NCI-H2107 treated with DMSO at 0.1 percent for 48 hours (cell line): Measurements from ENCODE around the gene LVRN.
"Not testable (repeated sequence)": the region's sequence is repeated elsewhere in the genome, so short reads cannot be mapped to it uniquely, and the experiment has no call there.

Experiments
- DNase-seq: peaks from one replicate; lab custom pipeline; 2025; ENCODE audit not compliant: unreplicated experiment; lab: John Stamatoyannopoulos, UW

The LVRN gene

DNA sequence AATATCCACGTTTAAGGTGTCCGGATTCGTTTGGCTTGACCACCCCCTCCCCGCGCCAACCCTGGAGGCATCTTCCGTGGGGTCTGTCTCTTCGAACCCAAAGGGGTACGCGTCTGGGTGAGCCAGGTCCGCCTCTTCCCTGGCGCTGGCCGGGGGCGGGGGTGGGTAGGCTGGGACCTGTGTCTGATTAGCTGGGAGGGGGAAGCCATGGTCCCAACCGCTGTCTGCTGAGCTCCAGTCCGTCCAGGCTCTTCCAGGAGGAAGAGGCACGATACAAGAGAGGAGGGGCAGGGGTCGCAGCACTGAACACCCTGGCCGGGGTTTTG lies at the start of gene LVRN:
Gene LVRN (plus strand): TSS at position 237 of the 326 bp plus-strand sequence. CDS start 143 bp downstream, outside the sequence.
- DNase-seq: no peak

DNA sequence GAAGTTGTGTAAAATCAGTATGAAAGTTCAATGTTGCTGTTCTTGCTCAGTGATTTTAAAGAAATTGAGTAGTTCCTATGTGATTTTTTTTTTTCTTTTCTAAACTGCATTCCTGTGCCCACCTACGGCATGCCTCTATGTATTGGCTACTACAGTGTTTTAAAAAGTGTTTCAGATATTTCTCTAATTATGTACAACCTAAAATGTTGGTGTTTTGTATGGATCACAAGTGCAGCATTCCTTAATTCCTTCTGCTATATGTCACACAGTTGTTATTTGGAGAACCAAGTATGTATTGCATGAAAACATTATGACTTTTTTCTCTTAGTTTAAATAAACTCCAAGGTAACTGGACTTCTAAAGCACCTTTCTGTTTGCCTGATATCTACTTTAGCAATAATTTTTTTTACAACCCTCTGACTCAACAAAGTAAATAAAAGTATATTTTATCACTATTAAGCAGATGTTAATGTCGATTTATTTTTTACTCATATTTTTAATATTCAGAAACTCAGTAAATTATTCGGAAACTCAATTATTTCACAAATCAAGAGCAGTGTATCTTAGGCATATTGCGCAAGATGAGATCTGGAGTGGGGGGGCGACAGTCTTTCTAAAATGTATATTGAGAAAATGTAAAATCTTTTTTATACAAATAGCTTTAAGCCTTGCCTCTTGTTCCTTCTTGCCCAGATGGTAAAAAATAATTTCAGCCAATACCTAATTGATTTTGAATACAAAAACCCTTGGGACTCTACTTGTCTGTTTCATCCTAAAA lies 48.5 kb upstream of the LVRN start:
- DNase-seq: not testable (repeated sequence)

- DNase-seq: no peak
Observed at GRCh38 chr5:115920171-115920725, 42.0 kb upstream of the LVRN start.

GRCh38 chr5:115928578-115929407 lies 33.5 kb upstream of the LVRN start:
- DNase-seq: not testable (repeated sequence)

GRCh38 chr5:115930171-115930570 lies 32.1 kb upstream of the LVRN start:
- not testable (repeated sequence) for DNase-seq

- no peak for DNase-seq
Observed at GRCh38 chr5:115930630-115931337, 31.5 kb upstream of the LVRN start.

DNA sequence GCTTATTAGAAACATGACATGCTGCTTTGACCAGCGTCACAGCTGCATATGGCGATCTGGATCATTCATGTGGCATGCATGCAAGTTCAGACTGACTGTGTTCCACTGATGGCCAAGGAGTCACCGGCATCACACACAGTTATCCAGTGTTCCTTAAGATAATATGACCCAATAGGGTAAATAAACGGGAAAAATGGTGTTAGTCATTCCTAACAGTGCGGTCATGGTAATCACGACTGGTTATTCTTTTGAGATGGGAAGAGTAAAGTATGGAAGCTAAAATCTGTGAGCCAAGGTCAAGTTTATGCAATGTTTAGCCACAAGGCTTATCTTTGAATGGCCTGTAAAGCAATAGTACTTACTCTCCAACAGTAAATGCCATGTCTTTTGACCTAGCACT lies 29.3 kb upstream of the LVRN start:
- DNase-seq: no peak

GRCh38 chr5:115934388-115934974 lies 27.8 kb upstream of the LVRN start:
- DNase-seq: no peak

- no peak for DNase-seq
Observed at GRCh38 chr5:115936031-115936430, 26.2 kb upstream of the LVRN start.

- DNase-seq: no peak
Observed at GRCh38 chr5:115939059-115939458, 23.2 kb upstream of the LVRN start.

DNA sequence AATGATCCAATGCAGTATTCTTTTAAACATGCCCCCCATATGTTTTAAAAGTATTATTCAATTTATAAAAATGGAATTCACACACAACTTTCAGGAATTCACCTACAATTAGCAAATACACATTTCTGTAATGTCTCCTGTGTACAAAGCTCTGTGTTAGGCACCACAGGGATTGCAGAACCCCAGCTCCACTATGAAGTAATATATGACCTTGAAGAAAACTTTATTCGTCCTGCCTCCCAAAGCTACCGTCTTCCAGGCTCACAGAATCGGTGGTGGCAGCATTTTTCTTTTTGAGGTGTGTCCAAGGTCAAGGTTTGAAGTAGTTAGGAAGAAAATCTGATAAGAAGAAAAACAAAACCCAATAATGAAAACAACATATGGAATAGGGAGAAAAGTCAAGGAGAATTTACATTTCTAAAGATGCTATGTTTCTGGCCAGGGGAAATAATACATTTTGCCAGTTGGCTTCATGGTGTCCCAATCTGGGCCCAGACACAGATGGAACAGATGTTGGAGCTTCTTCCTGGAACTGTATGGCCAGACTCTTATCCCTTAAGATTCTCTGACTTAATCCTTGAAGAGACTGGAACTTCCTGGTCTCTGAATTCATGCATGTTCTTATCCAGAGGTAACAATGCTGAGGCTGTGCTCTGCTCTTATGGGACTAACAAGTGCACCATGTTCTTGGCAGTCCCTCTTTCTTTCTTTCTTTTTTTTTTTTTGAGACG lies 22.0 kb upstream of the LVRN start:
- no peak for DNase-seq

- no peak for DNase-seq
Observed at GRCh38 chr5:115941051-115941675, 21.1 kb upstream of the LVRN start.

DNA sequence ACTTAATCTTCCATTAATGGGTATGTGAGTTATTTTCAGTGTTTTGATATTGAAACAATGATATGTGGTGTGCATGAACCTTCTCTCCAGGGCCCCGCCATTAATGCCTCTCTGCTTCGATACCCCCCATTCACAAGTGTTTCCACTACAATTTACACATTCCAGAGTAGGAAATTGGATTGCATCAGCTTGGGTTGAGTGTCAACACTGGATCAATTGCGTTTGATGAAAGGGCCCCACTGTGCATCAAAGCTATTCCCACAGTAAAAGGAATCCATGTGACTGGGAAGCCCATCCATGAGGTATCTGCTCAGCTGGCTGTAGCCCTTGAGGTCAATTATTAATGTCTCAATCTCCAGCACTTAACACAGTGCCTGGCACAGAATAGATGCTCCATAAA lies 17.8 kb upstream of the LVRN start:
- no peak for DNase-seq

DNA sequence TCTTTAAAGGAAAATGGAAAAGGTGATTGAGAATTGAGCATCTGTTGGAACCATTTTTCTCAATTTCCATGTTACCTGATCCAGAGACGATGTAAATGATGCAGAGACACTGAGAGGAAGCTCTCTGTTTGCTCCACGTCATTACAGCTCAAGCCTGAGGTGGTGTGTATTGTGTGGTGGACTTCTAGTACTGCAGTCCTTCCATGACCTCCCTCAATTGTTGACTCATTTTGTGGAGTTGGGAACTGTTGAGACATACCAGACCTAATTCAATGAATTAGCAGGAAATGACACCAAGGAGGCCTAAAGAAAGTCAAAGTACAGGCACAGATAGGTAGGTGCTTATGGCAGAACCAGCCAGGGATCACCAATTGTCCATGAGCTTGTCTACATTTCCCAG lies 15.6 kb upstream of the LVRN start:
- DNase-seq: no peak

DNA sequence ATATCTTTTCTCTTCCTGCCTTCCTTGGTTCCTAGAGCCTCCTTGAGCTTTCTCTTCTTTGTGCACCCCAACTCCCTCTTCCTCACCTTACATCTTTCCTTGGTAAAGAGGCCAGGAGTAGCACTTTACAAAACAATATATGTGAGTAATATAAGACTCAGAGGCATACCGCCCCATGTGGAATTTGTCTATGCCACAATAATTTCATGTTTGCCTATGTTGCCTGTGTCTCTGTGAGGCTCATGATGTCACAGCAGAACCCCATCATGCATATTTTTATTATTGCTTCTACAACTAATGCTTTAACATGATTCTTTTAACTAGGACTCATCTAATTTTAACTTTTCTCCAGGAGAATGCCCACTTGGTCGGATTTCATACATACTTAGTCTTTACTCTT lies 15.0 kb upstream of the LVRN start:
- DNase-seq: no peak

DNA sequence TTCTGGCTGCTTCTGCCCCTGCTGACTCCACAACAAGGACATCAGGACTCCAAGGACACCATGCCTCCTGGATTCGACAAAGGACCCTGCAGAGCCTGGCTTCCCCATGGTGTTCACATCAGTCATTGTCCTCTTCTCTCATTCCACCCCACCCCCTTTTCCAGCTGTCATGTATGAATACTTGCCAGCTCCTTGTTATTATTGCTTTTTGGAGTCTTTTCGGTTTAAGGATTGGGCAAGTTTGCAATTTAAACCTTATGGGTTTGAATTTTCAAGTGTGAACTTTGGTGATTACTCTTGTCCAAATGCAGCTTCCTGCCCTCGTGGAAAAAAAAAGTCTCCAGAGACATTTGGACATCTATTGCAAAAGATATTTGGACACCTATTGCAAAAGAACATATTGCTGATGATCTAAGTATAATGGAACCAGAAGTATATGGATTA lies 14.2 kb upstream of the LVRN start:
- no peak for DNase-seq

DNA sequence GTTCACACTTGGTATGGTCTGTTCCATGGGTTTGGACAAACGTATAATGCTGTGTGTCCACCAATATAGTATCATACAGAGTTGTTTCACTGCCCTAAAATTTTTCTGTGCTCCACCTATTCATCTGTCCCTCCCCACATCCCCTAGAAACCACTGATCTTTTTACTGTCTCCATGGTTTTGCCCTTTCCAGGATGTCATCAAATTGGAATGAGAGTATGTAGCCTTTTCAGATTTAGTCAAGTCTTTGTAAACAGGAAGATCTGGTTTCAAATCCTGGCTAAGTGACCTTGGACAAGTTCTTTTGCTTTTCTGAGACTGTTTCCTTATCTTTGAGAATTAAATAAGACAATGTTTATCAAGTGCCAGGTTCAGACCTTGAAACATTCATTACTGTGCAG lies 13.2 kb upstream of the LVRN start:
- DNase-seq: no peak

- DNase-seq: no peak
Observed at GRCh38 chr5:115952588-115952987, 9.7 kb upstream of the LVRN start.

DNA sequence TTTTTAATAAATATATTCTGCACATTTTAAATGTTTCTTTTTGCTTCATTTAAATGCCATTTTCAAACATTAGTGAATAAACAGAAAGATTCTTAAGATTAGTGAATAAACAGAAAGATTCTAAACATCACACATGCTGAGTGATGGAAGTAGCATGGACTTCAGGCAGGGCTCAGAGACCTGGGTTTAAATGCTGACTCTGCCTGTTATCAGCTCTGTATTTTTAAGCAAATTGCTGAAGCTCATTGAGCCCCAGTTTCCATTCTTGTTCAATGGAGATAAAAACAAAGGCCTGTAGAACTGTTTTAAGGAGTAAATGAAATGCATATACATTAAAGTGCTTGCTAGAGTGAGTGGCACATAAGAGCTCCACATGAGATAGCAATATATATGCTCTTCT lies 8.1 kb upstream of the LVRN start:
- DNase-seq: no peak

- DNase-seq: no peak
Observed at GRCh38 chr5:115956957-115957356, 5.3 kb upstream of the LVRN start.
